GM18526 (cell line): ENCODE results near the gene SCN5A.

Experiments
- POLR2A ChIP-seq: IDR thresholded peaks from 3 replicates; pipeline ENCODE4 v1.6.1; 2011; ENCODE audit not compliant: insufficient read length; ENCODE audit errors: extremely low read depth

Gene SCN5A

GRCh38 chr3:38516669-38517068, 132.8 kb downstream of the SCN5A start:
- TF ChIP-seq POLR2A = no peak

GRCh38 chr3:38515367-38515766, 134.1 kb downstream of the SCN5A start:
- TF ChIP-seq POLR2A = no peak

- no peak for TF ChIP-seq POLR2A
Observed at GRCh38 chr3:38511546-38511945, 137.9 kb downstream of the SCN5A start.

GRCh38 chr3:38510631-38511030, 138.9 kb downstream of the SCN5A start:
- no peak for TF ChIP-seq POLR2A

GRCh38 chr3:38509732-38510131, 139.8 kb downstream of the SCN5A start:
- no peak for TF ChIP-seq POLR2A

- TF ChIP-seq POLR2A = no peak
Observed at GRCh38 chr3:38507120-38507519, 142.4 kb downstream of the SCN5A start.

GRCh38 chr3:38500688-38501417, 148.6 kb downstream of the SCN5A start:
- TF ChIP-seq POLR2A = no peak
